ENCODE data around the gene DOCK2.

DNA sequence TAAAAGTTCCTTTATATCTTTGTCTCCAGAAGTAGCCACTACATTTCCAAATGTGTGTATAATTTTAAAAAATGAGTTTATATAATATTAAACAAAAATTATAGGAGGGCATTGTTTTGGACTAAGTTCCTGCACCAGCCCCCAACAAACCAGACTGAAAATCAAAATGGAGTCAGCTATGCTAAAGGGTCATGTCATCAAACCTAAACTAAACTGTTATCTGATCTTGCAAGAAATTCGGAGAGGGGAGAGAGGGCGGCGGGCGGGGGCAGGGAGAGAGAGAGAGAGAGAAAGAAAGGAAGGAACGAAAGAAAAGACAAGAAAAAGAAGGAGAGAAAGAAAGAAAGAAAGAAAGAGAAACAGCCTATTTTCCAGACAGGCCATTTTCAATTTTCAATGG, 63.5 kb downstream of the DOCK2 start:
- TF ChIP-seq, protein P1, sequence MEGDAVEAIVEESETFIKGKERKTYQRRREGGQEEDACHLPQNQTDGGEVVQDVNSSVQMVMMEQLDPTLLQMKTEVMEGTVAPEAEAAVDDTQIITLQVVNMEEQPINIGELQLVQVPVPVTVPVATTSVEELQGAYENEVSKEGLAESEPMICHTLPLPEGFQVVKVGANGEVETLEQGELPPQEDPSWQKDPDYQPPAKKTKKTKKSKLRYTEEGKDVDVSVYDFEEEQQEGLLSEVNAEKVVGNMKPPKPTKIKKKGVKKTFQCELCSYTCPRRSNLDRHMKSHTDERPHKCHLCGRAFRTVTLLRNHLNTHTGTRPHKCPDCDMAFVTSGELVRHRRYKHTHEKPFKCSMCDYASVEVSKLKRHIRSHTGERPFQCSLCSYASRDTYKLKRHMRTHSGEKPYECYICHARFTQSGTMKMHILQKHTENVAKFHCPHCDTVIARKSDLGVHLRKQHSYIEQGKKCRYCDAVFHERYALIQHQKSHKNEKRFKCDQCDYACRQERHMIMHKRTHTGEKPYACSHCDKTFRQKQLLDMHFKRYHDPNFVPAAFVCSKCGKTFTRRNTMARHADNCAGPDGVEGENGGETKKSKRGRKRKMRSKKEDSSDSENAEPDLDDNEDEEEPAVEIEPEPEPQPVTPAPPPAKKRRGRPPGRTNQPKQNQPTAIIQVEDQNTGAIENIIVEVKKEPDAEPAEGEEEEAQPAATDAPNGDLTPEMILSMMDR (IDR thresholded peaks at IDR 0.05; ENCODE audit: borderline replicate concordance, extremely low read depth, low read length, poor library complexity, severe bottlenecking), result no peak
- TF ChIP-seq EZH2 (IDR thresholded peaks at IDR 0.05; ENCODE audit: borderline replicate concordance, low read depth, low read length, severe bottlenecking), result no peak
